ENCODE results near the gene YY1AP1.
"Not testable (repeated sequence)": the region's sequence is repeated elsewhere in the genome, so short reads cannot be mapped to it uniquely, and the experiment has no call there.

The YY1AP1 gene, protein sequence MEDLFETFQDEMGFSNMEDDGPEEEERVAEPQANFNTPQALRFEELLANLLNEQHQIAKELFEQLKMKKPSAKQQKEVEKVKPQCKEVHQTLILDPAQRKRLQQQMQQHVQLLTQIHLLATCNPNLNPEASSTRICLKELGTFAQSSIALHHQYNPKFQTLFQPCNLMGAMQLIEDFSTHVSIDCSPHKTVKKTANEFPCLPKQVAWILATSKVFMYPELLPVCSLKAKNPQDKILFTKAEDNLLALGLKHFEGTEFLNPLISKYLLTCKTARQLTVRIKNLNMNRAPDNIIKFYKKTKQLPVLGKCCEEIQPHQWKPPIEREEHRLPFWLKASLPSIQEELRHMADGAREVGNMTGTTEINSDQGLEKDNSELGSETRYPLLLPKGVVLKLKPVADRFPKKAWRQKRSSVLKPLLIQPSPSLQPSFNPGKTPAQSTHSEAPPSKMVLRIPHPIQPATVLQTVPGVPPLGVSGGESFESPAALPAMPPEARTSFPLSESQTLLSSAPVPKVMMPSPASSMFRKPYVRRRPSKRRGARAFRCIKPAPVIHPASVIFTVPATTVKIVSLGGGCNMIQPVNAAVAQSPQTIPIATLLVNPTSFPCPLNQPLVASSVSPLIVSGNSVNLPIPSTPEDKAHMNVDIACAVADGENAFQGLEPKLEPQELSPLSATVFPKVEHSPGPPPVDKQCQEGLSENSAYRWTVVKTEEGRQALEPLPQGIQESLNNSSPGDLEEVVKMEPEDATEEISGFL
- 72.3 to 84.6 (median 76.0) reads per million in 3 donors for total RNA-seq

DNA sequence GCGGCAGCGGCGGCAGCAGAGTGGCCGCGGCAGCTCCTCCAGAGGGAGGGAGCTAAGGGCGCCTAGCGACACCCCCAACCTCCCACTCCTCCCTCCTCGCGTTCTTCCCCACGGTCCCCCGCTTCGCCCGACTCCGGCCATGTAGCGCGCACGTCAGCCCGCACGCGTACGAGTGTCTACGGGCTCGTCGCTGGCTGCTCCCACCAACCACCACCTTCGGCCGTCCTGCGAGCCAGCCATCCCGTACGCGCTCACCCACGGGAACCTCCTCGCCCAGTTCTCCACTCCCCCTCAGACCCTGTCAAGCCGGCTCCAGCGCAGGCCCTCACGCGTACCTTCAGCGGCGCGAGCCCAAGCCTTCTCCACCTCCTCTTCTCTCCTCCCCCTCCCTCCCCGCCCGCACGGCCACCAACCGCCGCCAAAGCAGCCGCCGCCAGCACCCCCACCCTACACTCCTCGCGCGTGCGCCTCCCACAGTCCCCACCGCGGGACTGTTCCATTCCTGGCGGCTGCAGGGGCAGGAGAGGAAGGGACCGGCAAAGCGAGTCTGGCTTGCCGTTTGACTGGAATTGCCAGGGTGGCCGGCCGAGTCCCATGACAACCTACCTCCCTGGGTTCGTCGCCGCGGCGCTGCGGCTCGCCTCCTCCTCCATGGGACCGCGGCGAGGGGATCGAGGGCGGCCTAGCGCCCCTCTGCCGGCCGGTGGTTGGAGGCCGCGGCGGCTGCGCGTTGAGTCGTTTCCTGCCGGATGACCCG is at the start of gene YY1AP1:
YY1AP1 (minus strand) TSS at position 451 of the 757 bp plus-strand sequence. CDS start 8,338 bp downstream, outside the sequence.
- Histone ChIP-seq H3K36me3 (ENCODE audit: control insufficient read depth, insufficient read depth, low read length) (peaks cover 5% of the 10 kb centered on the region), H3K27me3 (replicated peaks; ENCODE audit: control insufficient read depth, insufficient read depth, low read length, poor library complexity, severe bottlenecking) (no peaks in the 10 kb centered on the region), H3K27ac (ENCODE audit: insufficient read depth, low read length, poor library complexity, severe bottlenecking) (peak within 1 kb of the TSS; percentile 95), H3K4me3 (ENCODE audit: insufficient read depth, low read depth, low read length, poor library complexity, severe bottlenecking) (peak within 1 kb of the TSS; percentile 92), H3K9me3 (ENCODE audit: control insufficient read depth, low read length) (no peaks in the 10 kb centered on the region), H3K4me1 (ENCODE audit: control insufficient read depth, insufficient read depth, low read length, poor library complexity, severe bottlenecking) (peaks cover 10% of the 10 kb centered on the region)
- DNase-seq: peak; percentile 82 to 85 (median 85)

DNA sequence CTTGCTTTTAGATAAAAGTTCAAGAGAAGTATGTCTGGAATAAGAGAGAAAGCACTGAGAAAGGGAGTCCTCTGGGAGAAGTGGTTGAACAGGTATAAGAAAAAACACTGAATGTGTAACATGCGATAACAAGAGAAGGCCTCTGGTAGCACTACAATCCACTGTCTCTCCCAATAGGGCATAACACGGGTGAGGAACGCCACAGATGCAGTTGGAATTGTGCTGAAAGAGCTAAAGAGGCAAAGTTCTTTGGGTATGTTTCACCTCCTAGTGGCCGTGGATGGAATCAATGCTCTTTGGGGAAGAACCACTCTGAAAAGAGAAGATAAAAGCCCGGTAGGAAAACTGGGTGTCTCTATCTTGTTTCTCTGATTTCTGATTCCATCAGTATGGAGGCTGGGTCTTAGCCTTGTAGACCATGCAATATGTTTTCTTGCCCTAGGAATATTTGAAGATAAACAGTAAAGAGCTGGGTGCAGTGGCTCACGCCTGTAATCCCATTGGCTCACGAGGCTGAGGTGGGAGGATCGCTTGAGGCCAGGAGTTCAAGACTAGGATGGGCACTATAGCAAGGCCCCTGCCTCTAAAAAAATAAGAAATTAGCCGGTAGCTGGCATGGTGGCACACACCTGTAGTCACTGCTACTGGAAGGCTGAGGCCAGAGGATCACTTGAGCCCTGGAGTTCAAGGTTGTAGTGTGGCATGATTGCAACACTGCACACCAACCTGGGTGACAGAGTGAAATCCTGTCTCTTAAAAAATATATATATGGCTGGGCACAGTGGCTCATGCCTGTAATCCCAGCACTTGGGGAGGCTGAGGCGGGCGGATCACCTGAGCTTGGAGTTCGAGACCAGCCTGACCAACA is 40.7 kb upstream of the YY1AP1 start:
- Histone ChIP-seq H3K9me3 (ENCODE audit: control insufficient read depth, low read length) (no peaks in the 10 kb centered on the region), H3K4me1 (ENCODE audit: control insufficient read depth, insufficient read depth, low read length, poor library complexity, severe bottlenecking) (no peaks in the 10 kb centered on the region), H3K36me3 (ENCODE audit: control insufficient read depth, insufficient read depth, low read length) (peaks cover 23% of the 10 kb centered on the region), H3K27me3 (replicated peaks; ENCODE audit: control insufficient read depth, insufficient read depth, low read length, poor library complexity, severe bottlenecking) (no peaks in the 10 kb centered on the region), H3K27ac (ENCODE audit: insufficient read depth, low read length, poor library complexity, severe bottlenecking) (no peak overlapping the region), H3K4me3 (ENCODE audit: insufficient read depth, low read depth, low read length, poor library complexity, severe bottlenecking) (no peak overlapping the region)
- no peak for DNase-seq

DNA sequence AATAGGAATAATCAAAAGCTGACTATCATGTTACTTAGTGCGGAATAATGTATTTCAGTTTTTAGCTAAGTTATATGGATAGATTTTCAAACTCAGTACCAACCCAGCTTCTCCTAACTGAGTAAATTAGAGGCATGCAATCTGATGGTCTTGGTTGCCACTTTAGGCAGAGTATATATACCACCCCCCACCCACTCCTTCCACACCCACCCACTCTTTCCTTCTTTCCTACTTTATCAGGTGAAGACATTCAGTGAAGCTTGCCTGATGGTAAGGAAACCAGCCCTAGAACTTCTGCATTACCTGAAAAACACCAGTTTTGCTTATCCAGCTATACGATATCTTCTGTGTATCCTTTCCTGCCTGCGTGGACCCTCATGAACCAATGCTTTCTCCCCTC is 36.6 kb upstream of the YY1AP1 start:
- Histone ChIP-seq H3K36me3 (ENCODE audit: control insufficient read depth, insufficient read depth, low read length) (peaks cover 23% of the 10 kb centered on the region), H3K4me3 (ENCODE audit: insufficient read depth, low read depth, low read length, poor library complexity, severe bottlenecking) (no peak overlapping the region), H3K27me3 (replicated peaks; ENCODE audit: control insufficient read depth, insufficient read depth, low read length, poor library complexity, severe bottlenecking) (no peaks in the 10 kb centered on the region), H3K4me1 (ENCODE audit: control insufficient read depth, insufficient read depth, low read length, poor library complexity, severe bottlenecking) (no peaks in the 10 kb centered on the region), H3K27ac (ENCODE audit: insufficient read depth, low read length, poor library complexity, severe bottlenecking) (no peak overlapping the region), H3K9me3 (ENCODE audit: control insufficient read depth, low read length) (no peaks in the 10 kb centered on the region)
- no peak for DNase-seq

DNA sequence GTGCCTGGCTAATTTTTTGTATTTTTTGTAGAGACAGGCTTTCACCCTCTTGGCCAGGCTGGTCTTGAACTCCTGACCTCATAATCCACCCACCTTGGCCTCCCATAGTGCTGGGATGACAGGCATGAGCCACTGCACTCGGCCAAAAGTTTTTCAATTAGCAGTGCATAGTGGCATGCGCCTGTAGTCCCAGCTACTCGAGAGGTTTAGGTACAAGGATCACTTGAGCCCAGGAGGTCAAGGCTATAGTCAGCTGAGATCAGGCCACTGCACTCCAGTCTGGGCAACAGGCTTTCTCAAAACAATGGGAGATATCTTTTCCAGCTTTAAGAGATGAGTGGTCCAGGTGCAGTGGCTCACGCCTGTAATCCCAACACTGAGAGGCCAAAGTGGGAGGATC is 31.1 kb upstream of the YY1AP1 start:
- Histone ChIP-seq H3K9me3 (ENCODE audit: control insufficient read depth, low read length) (no peaks in the 10 kb centered on the region), H3K27ac (ENCODE audit: insufficient read depth, low read length, poor library complexity, severe bottlenecking) (no peak overlapping the region), H3K27me3 (replicated peaks; ENCODE audit: control insufficient read depth, insufficient read depth, low read length, poor library complexity, severe bottlenecking) (no peaks in the 10 kb centered on the region), H3K4me1 (ENCODE audit: control insufficient read depth, insufficient read depth, low read length, poor library complexity, severe bottlenecking) (no peaks in the 10 kb centered on the region), H3K4me3 (ENCODE audit: insufficient read depth, low read depth, low read length, poor library complexity, severe bottlenecking) (no peak overlapping the region), H3K36me3 (ENCODE audit: control insufficient read depth, insufficient read depth, low read length) (peaks cover 17% of the 10 kb centered on the region)
- DNase-seq: no peak

DNA sequence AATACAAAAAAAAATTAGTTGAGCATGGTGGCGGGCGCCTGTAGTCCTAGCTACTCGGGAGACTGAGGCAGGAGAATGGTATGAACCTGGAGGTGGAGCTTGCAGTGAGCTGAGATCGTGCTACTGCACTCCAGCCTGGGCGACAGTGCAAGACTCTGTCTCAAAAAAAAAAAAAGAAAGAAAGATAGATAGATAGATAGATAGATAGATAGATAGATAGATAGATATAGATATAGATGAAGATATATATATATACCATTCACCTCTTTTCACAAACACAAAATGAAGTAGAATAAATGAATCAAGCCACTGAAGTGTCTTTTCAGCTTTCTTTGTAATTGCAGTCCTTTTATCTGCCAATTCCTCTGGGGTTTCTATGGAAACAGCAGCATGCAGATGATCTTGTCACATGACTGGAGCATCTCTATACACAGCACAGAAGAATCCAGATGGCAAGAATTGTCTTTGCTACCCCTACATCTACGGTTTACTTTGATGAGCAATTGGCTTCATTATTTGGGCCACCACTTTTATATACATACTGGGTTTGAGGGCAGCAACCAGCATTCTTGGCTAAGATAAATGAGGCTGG is 30.0 kb upstream of the YY1AP1 start:
- H3K27me3 ChIP-seq (replicated peaks; ENCODE audit: control insufficient read depth, insufficient read depth, low read length, poor library complexity, severe bottlenecking); H3K27ac ChIP-seq (ENCODE audit: insufficient read depth, low read length, poor library complexity, severe bottlenecking); H3K9me3 ChIP-seq (ENCODE audit: control insufficient read depth, low read length); DNase-seq; H3K4me1 ChIP-seq (ENCODE audit: control insufficient read depth, insufficient read depth, low read length, poor library complexity, severe bottlenecking); H3K4me3 ChIP-seq (ENCODE audit: insufficient read depth, low read depth, low read length, poor library complexity, severe bottlenecking): not testable (repeated sequence)
- H3K36me3 ChIP-seq (ENCODE audit: control insufficient read depth, insufficient read depth, low read length): peaks cover 17% of the 10 kb centered on the region

DNA sequence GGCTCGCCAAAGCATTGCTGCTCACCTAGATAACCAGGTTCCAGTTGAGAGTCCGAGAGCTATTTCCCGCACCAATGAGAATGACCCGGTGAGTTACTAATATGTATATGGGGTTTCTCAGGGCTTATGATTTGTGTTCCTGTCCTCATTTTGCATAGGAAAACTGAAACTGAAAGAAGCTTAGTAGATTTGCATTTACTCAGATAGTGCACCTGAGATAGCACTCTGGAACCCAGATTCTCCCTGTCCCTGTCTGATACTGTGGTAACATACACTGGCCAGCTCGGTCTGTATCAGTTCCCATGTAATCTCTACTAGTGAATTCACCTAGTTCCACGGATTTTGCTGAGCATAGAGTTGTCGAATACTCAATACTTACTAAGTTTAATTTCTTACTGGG is 28.5 kb upstream of the YY1AP1 start:
- H3K9me3 ChIP-seq (ENCODE audit: control insufficient read depth, low read length): no peaks in the 10 kb centered on the region
- peaks cover 16% of the 10 kb centered on the region for H3K36me3 ChIP-seq (ENCODE audit: control insufficient read depth, insufficient read depth, low read length)
- no peaks in the 10 kb centered on the region for H3K4me1 ChIP-seq (ENCODE audit: control insufficient read depth, insufficient read depth, low read length, poor library complexity, severe bottlenecking)
- no peak overlapping the region for H3K4me3 ChIP-seq (ENCODE audit: insufficient read depth, low read depth, low read length, poor library complexity, severe bottlenecking)
- H3K27ac ChIP-seq (ENCODE audit: insufficient read depth, low read length, poor library complexity, severe bottlenecking): no peak overlapping the region
- H3K27me3 ChIP-seq (replicated peaks; ENCODE audit: control insufficient read depth, insufficient read depth, low read length, poor library complexity, severe bottlenecking): no peaks in the 10 kb centered on the region
- DNase-seq: no peak

DNA sequence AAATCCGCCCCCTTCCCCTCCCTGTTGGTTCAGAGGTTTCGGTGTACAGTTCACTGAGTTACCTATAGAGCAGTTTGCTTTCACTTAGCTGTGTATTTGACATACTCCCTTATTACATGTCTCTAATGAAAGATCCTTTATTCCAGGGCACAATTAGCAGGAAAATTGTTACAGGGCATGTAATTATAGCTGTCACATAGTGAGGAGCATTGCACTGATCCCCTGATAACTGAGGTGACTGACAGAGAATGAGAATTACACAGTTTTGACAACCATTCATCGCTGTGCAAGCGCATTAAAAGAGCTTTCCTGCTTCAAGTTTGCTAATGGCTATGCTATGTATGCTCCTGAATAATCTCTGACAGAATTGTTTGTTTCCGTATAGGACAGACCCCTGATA is 27.2 kb upstream of the YY1AP1 start:
- Histone ChIP-seq H3K4me3 (ENCODE audit: insufficient read depth, low read depth, low read length, poor library complexity, severe bottlenecking) (no peak overlapping the region), H3K27me3 (replicated peaks; ENCODE audit: control insufficient read depth, insufficient read depth, low read length, poor library complexity, severe bottlenecking) (no peaks in the 10 kb centered on the region)

DNA sequence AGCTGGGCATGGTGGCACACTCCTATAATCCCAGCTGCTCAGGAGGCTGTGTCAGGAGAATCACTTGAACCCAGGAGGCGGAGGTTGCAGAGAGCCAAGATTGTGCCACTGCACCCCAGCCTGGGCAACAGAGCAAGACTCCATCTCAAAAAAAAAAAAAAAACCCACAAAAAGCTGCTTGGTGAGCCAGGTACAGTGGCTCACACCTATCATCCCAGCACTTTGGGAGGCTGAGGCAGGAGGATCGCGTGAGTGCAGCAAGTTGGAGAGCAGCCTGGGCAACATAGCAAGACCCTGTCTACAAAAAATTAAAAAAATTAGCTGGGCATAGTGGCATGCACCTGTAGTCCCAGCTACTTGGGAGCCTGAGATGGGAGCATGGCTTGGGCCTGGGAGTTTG is 26.5 kb upstream of the YY1AP1 start:
- not testable (repeated sequence) for DNase-seq; H3K36me3 ChIP-seq (ENCODE audit: control insufficient read depth, insufficient read depth, low read length); H3K4me1 ChIP-seq (ENCODE audit: control insufficient read depth, insufficient read depth, low read length, poor library complexity, severe bottlenecking); H3K4me3 ChIP-seq (ENCODE audit: insufficient read depth, low read depth, low read length, poor library complexity, severe bottlenecking); H3K27ac ChIP-seq (ENCODE audit: insufficient read depth, low read length, poor library complexity, severe bottlenecking); H3K27me3 ChIP-seq (replicated peaks; ENCODE audit: control insufficient read depth, insufficient read depth, low read length, poor library complexity, severe bottlenecking); H3K9me3 ChIP-seq (ENCODE audit: control insufficient read depth, low read length)

More for the DNA sequence above, 27.2 kb upstream of the YY1AP1 start:
- no peak for DNase-seq
- no peaks in the 10 kb centered on the region for H3K4me1 ChIP-seq (ENCODE audit: control insufficient read depth, insufficient read depth, low read length, poor library complexity, severe bottlenecking)
- peaks cover 8% of the 10 kb centered on the region for H3K36me3 ChIP-seq (ENCODE audit: control insufficient read depth, insufficient read depth, low read length)
- no peak overlapping the region for H3K27ac ChIP-seq (ENCODE audit: insufficient read depth, low read length, poor library complexity, severe bottlenecking)
- H3K9me3 ChIP-seq (ENCODE audit: control insufficient read depth, low read length): no peaks in the 10 kb centered on the region

DNA sequence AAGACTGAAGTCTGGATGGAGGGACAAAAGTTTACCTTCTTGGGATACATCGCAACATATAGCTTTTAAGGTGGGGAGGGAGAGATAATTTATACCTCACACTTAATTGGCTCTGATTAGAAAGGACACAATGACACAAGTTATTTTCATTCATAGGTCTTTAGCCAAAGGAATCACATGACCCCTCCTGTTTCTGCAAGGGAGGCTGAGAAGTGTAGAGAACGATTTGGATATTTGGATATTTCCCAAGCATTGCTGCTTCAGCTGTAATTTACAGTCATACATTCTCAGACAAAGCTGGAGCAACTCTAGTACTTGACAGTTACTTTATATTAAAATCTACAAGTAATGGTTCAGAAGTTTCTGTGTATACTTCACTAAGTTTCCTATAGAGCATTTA is 24.5 kb upstream of the YY1AP1 start:
- Histone ChIP-seq H3K4me1 (ENCODE audit: control insufficient read depth, insufficient read depth, low read length, poor library complexity, severe bottlenecking) (no peaks in the 10 kb centered on the region), H3K4me3 (ENCODE audit: insufficient read depth, low read depth, low read length, poor library complexity, severe bottlenecking) (no peak overlapping the region), H3K9me3 (ENCODE audit: control insufficient read depth, low read length) (no peaks in the 10 kb centered on the region), H3K27ac (ENCODE audit: insufficient read depth, low read length, poor library complexity, severe bottlenecking) (no peak overlapping the region), H3K36me3 (ENCODE audit: control insufficient read depth, insufficient read depth, low read length) (peaks cover 7% of the 10 kb centered on the region), H3K27me3 (replicated peaks; ENCODE audit: control insufficient read depth, insufficient read depth, low read length, poor library complexity, severe bottlenecking) (no peaks in the 10 kb centered on the region)
- DNase-seq: no peak

Data from effector memory CD4-positive, alpha-beta T cell (primary cell).